Lower leg skin (tissue), 3 donors: ENCODE measurements around the gene CXorf49.
"Not testable (repeated sequence)": the region's sequence is repeated elsewhere in the genome, so short reads cannot be mapped to it uniquely, and the experiment has no call there.

Source experiments
- POLR2A ChIP-seq, 2 donors: fragments of 450-650 bp; IDR thresholded peaks; one replicate each; pipeline ENCODE4 v1.6.1; 2016 to 2017; ENCODE audit warnings: antibody characterized with exemption in 2 of 2, mild to moderate bottlenecking in 1 of 2, moderate library complexity in 1 of 2
- TF ChIP-seq, protein P1 (sequence below), 3 donors: fragments of 450-650 bp; IDR thresholded peaks; one replicate each; pipeline ENCODE4 v1.5.1; 2016; ENCODE audit warnings: antibody characterized with exemption in 3 of 3, mild to moderate bottlenecking in 3 of 3, moderate library complexity in 2 of 3

DNA sequence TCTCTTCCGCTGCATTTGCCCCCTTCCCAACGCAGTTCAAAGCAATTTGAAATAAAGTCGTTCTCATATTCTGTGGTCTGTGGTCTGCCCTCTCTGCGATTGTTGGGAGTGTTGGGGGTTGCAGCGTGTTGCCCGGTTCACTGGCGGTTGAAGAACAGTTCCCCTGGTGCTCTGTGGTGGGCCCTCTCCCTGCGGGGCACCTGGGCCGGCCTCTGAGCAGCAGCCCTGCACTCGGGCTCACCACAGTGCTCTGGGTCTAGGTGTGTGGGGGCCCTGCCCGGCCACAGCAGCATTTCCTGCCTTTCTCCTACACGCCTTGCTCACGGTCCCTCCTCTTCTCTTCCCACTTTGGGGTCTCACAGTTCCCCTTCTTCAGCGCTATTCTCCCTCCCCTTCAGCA lies 49.0 kb upstream of the CXorf49 start:
- TF ChIP-seq, protein P1, sequence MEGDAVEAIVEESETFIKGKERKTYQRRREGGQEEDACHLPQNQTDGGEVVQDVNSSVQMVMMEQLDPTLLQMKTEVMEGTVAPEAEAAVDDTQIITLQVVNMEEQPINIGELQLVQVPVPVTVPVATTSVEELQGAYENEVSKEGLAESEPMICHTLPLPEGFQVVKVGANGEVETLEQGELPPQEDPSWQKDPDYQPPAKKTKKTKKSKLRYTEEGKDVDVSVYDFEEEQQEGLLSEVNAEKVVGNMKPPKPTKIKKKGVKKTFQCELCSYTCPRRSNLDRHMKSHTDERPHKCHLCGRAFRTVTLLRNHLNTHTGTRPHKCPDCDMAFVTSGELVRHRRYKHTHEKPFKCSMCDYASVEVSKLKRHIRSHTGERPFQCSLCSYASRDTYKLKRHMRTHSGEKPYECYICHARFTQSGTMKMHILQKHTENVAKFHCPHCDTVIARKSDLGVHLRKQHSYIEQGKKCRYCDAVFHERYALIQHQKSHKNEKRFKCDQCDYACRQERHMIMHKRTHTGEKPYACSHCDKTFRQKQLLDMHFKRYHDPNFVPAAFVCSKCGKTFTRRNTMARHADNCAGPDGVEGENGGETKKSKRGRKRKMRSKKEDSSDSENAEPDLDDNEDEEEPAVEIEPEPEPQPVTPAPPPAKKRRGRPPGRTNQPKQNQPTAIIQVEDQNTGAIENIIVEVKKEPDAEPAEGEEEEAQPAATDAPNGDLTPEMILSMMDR (IDR thresholded peaks at IDR 0.05): not testable (repeated sequence)
- not testable (repeated sequence) for TF ChIP-seq POLR2A (IDR thresholded peaks at IDR 0.05)
